Mucosa of descending colon (tissue), 3 donors: ENCODE data around the gene SLC29A3. TPM values are rescaled to one million over a fixed set of nuclear protein-coding genes. Genes with fewer than 3 reads are reported as not detected.

Experiments used
- ATAC-seq: fragments of 200-7000 bp; cut with Tn5 transposase; one replicate; pipeline ENCODE4 v1.9.1; 2020; ENCODE audit warnings: mild to moderate bottlenecking, moderate library complexity
- DNase-seq, 3 donors: peaks; one replicate each; pipeline ENCODE4 v3.0.0-alpha.2; 2020
- H3K36me3 ChIP-seq: fragments of 200-600 bp; one replicate; pipeline ENCODE4 v1.8.0; 2021; ENCODE audit warnings: low read depth, mild to moderate bottlenecking
- H3K4me1 ChIP-seq: fragments of 200-600 bp; one replicate; pipeline ENCODE4 v1.8.0; 2021; ENCODE audit warnings: low read depth, mild to moderate bottlenecking
- H3K4me3 ChIP-seq: fragments of 200-600 bp; one replicate; pipeline ENCODE4 v1.8.0; 2021; ENCODE audit warnings: mild to moderate bottlenecking
- H3K9me3 ChIP-seq: fragments of 200-600 bp; one replicate; pipeline ENCODE4 v1.8.0; 2021; ENCODE audit warnings: mild to moderate bottlenecking
- intact Hi-C, 2 donors: fragments of 100-400 bp; cut with DNase I in 1 of 2; cut with micrococcal nuclease in 1 of 2; formaldehyde crosslinking; loops; one replicate each; pipeline versions ENCODE4 v1.11.0 to v1.11.1; 2022; cut with DNase I, micrococcal nuclease
- total RNA-seq, 3 donors: library from RNA; stranded (reverse); fragmentation: NEBNext Ultra II Directional in 2 of 3; extraction: Animal tissue kit (Norgen Biotek cat#: 25700) in 2 of 3; gene quantifications; one replicate each; pipeline versions ENCODE4 v1.2.1 to v1.2.4, GENCODE V29; 2021 to 2023
- TF ChIP-seq, protein P1 (sequence below): fragments of 200-600 bp; IDR thresholded peaks from one replicate; pipeline ENCODE4 v1.8.0; 2022; ENCODE audit warnings: antibody characterized with exemption, mild to moderate bottlenecking
- donor health status: DM: no; HTN: no; CAD: no; lungs with moderate emphysema.
- donor health status: DM: no; HTN: no; CAD: no.
- donor health status: DM: no; HTN: yes; CAD: no.

The SLC29A3 gene
- total RNA-seq, 3 donors from 2014 or later = 6.0 to 6.4 (median 6.3) TPM

DNA sequence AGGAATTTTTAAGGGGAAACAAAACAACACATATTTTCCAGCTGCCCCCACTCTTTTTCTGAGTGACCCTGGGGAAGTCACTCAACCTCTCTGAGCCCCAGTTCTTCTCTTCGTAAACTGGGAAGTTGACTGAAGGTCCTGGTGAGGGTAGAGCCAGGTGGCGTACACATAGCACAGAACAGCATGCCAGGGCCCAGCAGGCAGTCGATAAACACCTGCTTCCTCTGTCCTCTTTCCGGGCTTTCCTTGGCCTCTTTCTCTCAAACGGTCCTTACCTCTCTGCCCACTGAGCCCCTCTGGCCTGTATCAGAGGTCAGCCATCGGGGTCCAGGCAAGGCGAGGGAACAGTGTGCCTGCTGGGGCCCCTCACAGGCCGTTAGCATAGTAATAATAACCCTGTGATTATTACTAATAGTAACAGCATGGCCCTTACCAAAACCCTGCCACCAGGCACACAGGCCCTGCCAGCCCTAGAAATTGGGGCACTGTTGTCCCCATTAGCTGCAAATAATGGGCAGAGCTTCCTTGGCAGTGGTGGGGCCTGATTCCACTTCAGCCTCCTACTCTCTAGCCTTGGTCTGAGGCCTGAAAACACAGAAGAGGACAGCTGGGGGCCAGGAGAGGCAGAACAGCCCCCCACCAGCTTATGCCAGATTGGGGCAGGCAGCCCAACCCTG lies 37.3 kb upstream of the SLC29A3 start:
- TF ChIP-seq, protein P1, sequence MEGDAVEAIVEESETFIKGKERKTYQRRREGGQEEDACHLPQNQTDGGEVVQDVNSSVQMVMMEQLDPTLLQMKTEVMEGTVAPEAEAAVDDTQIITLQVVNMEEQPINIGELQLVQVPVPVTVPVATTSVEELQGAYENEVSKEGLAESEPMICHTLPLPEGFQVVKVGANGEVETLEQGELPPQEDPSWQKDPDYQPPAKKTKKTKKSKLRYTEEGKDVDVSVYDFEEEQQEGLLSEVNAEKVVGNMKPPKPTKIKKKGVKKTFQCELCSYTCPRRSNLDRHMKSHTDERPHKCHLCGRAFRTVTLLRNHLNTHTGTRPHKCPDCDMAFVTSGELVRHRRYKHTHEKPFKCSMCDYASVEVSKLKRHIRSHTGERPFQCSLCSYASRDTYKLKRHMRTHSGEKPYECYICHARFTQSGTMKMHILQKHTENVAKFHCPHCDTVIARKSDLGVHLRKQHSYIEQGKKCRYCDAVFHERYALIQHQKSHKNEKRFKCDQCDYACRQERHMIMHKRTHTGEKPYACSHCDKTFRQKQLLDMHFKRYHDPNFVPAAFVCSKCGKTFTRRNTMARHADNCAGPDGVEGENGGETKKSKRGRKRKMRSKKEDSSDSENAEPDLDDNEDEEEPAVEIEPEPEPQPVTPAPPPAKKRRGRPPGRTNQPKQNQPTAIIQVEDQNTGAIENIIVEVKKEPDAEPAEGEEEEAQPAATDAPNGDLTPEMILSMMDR = no peak
- no peak for DNase-seq
- H3K4me1 ChIP-seq = no peaks in the 10 kb centered on the region
- no peaks in the 10 kb centered on the region for H3K9me3 ChIP-seq
- H3K4me3 ChIP-seq = no peak overlapping the region
- intact Hi-C loops = loop anchor here in 1 of 2 donors (10.0 kb wide), 1 partner anchor 357 kb away; no protein-coding TSS in a partner anchor
- ATAC-seq = no peak
- H3K36me3 ChIP-seq = no peaks in the 10 kb centered on the region

DNA sequence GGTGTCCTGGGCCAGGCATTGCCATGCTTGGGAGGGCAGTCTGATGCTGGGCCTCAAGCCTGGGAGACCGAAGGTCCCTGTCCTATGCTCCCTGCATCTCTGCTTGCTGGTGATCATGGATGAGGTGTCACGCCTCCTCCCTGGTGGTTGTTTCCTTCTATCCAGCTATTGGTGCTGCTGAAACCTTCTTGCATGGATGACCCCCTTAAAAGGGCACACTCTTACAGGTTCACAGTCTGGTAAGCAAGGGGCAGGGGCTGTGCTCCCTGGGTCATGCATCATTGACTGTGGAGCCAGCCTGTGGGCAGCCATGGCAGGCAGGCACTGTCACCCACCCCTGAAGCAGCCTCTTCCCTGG lies 36.8 kb upstream of the SLC29A3 start:
- TF ChIP-seq, protein P1 = no peak
- intact Hi-C loops = loop anchor here in 1 of 2 donors (10.0 kb wide), 1 partner anchor 358 kb away; no protein-coding TSS in a partner anchor
- Histone ChIP-seq H3K36me3 (no peaks in the 10 kb centered on the region), H3K4me1 (no peaks in the 10 kb centered on the region), H3K9me3 (no peaks in the 10 kb centered on the region), H3K4me3 (no peak overlapping the region)
- ATAC-seq = no peak
- no peak for DNase-seq

DNA sequence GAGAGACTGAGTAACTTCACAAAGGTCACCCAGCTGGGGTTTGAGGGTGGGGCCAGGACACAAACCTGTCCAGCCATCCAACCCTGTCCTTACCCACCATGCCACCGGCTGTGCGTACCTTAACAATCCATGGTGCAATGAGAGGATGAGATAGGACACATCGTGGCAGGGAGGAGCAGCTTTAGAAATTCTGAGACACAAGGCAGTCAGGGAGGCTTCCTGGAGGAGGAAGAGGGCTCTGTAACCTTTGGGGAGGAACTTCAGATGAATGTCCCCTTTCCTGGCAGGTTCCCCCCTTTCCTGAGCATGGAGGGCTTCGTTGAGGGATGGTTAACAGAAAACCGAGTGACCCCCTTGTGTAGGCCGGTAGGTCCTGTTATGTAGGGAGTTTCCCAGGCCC lies 35.6 kb upstream of the SLC29A3 start:
- intact Hi-C loops = loop anchor here in 1 of 2 donors (10.0 kb wide), 1 partner anchor 359 kb away; no protein-coding TSS in a partner anchor

DNA sequence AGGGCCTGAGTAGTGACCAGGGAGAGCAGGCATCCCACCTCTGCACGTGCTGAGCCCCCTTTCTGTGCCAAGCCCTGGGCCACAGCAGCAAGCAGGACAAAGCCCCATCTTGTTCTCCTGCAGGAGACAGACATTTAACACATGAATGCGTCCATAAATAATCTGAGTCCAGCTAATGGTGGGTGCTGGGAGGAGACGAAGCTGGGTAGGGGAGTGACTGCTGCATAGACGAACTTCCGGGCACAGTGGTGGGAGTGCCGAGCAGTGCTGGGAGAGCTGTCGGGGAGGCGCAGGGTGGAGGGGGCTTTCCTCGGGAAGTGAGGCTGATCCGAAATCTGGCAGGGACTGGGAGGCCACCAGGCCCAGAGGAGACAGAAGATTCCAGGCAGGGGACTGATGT lies 35.2 kb upstream of the SLC29A3 start:
- intact Hi-C loops = loop anchor here in 1 of 2 donors (10.0 kb wide), 1 partner anchor 359 kb away; no protein-coding TSS in a partner anchor
- ATAC-seq = no peak
- no peak for DNase-seq
- no peaks in the 10 kb centered on the region for H3K4me1 ChIP-seq
- TF ChIP-seq, protein P1 = no peak
- no peak overlapping the region for H3K4me3 ChIP-seq
- H3K36me3 ChIP-seq = no peaks in the 10 kb centered on the region
- H3K9me3 ChIP-seq = no peaks in the 10 kb centered on the region

More for the DNA sequence above, 35.6 kb upstream of the SLC29A3 start:
- Histone ChIP-seq H3K4me1 (no peaks in the 10 kb centered on the region), H3K36me3 (no peaks in the 10 kb centered on the region), H3K4me3 (no peak overlapping the region), H3K9me3 (no peaks in the 10 kb centered on the region)
- TF ChIP-seq, protein P1 = no peak
- DNase-seq (no peak), ATAC-seq (no peak)

DNA sequence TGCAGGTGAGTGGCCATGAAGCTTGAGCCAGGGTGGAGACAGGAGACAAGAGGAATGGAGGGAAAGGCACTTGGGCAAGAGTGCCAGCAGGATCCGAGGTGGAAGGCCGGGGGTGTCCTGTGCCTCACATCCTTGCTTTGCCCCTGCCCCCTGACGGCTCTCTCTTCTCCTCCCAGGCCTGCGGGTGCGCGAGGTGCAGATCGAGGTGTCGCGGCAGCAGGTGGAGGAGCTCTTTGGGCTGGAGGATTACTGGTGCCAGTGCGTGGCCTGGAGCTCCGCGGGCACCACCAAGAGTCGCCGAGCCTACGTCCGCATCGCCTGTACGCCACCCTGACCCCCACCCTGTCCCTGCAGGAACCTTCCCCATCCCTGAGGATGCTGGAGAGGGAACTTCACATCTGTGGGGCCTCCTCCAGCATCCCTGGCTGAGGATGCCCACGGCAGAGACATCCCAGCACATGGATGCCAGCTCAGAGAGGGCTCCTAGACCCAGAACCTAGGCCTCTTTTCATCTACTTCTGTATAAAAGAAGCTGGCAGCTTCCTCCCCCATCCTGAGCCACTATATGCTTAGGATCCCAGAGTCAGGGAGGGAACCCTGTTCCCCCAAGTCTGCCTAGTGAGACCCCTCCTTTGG lies 34.4 kb upstream of the SLC29A3 start:
- intact Hi-C loops = loop anchor here in 1 of 2 donors (10.0 kb wide), 1 partner anchor 360 kb away; no protein-coding TSS in a partner anchor
- no peak for ATAC-seq
- TF ChIP-seq, protein P1 = no peak
- Histone ChIP-seq H3K4me3 (no peak overlapping the region), H3K9me3 (no peaks in the 10 kb centered on the region), H3K36me3 (no peaks in the 10 kb centered on the region), H3K4me1 (no peaks in the 10 kb centered on the region)
- no peak for DNase-seq
